Measurements from ENCODE around the gene VANGL1.
A peak's percentile ranks its signal among the peaks of the same experiment; 100 is the strongest.

Gene VANGL1

GRCh38 chr1:115701090-115701489, 59.3 kb downstream of the VANGL1 start:
- no peak for DNase-seq

DNA sequence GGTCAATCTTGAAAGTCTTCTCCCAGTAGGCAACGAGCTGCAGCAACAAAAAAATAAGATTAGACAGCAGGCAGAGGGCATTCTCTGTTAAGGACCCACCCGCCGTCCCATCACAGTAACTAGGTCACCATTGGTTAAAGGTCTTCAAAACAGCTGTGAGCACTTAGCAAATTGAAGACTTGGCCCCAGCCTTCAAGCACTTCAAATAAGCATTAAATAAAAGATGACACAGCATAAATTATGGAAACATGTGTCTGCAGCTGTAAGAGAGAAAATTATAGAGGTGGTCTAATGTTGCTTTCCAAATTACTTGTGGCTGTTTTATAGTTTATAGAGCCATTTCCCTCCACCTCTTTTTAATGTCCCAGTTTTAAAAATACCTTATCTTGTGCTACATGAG, 61.2 kb downstream of the VANGL1 start:
- DNase-seq: no peak

- no peak for DNase-seq
Measured at GRCh38 chr1:115705085-115705951, 63.5 kb downstream of the VANGL1 start.

DNA sequence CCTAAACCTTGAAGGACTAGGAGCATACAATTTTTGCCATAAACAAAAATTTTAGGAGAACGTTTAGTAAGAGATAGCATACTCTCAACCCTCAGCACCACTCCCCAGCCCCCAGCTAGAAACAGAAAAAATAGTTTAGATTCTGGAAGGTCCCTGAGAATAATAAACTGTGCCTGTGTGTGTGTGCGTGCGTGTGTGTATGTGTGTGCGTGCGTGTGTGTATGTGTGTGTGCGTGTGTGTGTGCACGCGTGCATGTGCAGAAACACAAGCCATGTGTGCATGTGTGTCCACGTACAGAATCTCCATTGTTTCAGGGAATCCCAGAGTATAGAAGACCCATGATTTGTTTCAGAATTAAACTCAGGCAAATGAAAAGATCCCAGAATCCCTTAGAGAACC, 64.2 kb downstream of the VANGL1 start:
- no peak for DNase-seq

- DNase-seq: peak in 1 of 56 donors; percentile 14
Measured at GRCh38 chr1:115706587-115707425, 65.0 kb downstream of the VANGL1 start.

- no peak for DNase-seq
Measured at GRCh38 chr1:115710859-115711624, 69.3 kb downstream of the VANGL1 start.

- DNase-seq: no peak
Measured at GRCh38 chr1:115712911-115713609, 71.3 kb downstream of the VANGL1 start.

GRCh38 chr1:115713906-115714305, 72.1 kb downstream of the VANGL1 start:
- DNase-seq: no peak

GRCh38 chr1:115714572-115715141, 72.9 kb downstream of the VANGL1 start:
- no peak for DNase-seq

- DNase-seq: peak in 16 of 56 donors; percentile 0 to 56 (median 9)
Measured at GRCh38 chr1:115717541-115717940, 75.8 kb downstream of the VANGL1 start.

DNA sequence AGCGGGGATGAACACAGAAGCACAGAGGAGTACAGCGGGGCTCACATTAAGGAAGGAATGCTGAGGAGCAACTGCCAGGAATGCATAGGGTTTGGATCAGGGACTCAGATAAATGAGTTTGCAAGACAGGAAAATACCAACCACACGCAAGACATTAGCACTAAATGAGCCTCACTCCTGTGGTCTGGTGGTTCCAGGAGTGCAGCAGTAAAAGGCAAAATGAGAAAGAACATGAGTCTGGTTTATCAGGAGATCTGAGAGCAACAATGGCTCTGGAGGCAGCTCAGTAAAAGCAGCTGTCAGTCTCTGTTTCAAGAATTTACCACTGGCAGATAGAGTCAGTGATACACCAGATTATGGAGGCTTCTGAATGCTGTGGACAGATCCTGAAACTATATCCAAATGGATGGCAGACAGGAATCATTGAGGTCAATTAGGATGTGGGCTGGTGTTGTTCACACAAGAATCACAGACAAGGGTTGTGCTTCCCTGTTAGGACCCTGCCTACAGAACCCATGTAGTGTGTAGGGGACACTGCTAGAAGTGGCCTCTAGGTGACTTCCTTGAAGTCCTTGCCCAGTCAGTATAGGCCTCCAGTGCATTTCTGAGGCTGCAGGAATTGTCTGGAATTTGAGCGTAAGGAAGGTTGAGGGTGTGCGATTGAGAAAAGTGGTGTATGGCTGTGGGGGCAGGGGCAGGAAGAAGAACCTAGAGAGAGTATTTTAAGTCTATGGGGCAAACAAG, 76.4 kb downstream of the VANGL1 start:
- no peak for DNase-seq

DNA sequence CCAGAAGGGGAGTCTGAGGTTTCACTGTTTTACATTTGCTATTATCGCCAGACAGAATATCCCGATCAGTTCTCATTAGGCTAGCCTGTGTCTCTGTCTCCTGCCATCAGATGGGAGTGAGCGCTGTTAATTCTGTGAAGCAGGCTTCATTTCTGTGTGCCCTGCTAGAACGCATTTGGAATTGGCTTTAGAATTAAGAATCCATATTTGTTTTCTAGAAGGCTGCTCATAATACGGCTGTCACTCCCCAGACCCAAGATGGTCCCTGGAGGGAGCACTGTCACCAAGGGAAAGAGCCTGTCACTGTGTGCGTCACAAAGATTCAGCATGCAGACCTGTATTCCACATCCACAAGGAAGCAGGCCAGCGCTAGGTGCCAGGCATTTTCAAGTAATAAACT, 77.5 kb downstream of the VANGL1 start:
- DNase-seq: no peak

DNA sequence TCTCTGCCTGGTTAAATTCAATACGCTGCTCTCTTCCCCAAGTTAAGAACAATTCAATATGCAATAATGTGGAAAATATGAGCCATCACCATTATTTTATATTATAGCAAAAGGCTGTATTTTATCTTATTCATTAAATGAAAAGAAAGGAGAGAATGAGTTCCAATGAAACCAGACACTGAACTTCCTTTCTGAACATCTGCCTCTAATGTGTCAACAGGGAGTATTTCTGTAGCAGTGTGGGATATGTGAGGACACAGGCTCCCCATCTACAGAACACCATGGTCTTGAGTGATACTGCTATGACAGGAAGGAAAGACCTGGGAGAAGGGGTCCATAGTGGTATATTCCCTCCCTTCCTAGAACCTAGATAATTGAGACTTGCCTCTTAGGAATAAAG, 80.5 kb downstream of the VANGL1 start:
- DNase-seq: no peak

GRCh38 chr1:115723756-115724155, 82.0 kb downstream of the VANGL1 start:
- DNase-seq: no peak

DNA sequence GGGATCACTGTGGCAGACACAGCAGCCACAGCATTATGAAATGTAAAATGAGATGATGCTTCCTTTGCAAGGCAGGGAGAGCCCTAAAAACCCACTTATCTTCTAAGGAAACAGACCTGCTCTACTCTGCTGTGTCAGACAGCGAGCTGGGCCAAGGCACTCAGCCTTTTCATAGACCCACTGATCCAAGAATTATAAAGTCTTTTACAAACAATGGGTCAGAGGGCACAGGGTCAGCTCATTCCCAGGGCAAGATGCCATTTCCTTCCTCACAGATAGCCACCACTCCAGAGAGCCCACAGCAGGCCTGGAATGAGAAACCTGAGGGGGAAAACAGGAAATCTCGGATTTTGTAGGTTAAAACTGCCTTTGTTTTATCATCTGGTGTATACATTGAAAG, 83.8 kb downstream of the VANGL1 start:
- no peak for DNase-seq

DNA sequence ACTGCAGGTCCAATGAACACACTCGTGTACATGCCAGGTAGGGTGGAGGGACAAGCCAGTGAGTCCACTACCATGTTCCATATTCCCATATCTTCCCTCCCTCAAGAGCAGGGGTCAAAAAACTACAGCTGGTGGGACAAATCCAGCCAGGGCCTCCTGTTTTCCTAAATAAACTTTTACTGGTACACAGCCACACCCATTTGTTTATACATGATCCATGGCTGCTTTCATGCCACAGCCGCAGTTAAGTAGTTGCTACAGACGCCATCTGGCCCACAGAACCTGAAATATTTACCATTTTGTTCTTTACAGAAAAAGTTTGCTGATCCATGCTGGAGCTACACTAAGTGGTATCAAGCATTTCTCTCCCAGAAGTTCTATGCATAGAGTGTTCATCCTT, 84.4 kb downstream of the VANGL1 start:
- no peak for DNase-seq

GRCh38 chr1:115726570-115726969, 84.8 kb downstream of the VANGL1 start:
- no peak for DNase-seq

DNA sequence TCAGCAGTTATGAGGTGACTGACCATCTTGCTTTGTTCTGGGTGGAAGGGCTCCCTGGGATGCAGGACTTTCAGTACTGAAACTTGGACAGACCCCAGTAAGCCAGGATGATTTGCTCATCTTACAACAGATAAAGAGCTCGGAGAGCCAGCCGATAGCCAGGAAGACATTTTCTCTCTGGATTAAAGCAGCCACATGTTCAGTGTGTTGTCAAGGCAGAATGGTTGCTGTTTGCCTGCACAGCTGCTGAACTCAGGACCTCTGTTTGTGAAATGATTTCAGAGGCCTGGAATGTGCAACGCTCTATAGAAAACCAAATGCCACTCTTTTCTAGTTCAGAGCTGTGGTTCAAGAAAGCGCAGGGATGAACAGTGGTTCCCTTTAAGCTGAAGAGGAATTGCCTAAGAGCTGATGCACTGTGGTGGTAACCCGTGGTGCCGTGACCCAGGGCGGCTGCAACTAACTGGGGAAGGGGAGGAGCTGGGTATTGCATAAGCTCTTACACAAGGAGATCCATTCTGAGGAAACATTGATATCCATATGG, 86.0 kb downstream of the VANGL1 start:
- DNase-seq: no peak

GRCh38 chr1:115728341-115728740, 86.6 kb downstream of the VANGL1 start:
- no peak for DNase-seq

DNA sequence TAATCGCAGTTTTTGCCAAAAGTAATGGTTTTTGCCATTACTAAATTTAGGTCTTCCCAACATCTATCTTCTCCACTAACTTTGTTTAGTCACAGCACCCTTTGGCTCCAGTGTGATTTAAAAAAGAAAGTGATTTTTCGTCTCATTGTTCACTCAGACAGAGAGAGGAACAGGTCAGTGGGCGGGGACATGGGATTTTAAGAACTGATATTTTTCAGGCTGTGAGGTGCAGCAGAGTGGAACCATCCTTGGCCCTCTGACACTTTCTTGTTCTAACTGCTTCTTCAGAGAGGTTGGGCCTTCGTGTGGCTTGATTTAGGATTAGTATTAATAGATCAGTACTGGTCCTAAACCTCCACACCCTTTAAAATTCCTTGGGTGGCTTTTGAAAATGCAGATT, 88.0 kb downstream of the VANGL1 start:
- DNase-seq: no peak
